ENCODE data around the gene EDNRB. TPM values are rescaled to one million over a fixed set of nuclear protein-coding genes. Genes with fewer than 3 reads are reported as not detected.

The EDNRB gene
- polyA plus RNA-seq, 1 donor (not counting 4 experiments of a cell fraction or from before 2014, with no cell fraction given) = 0.01 TPM

GRCh38 chr13:77876176-77876575 is 42.5 kb downstream of the EDNRB start:
- Histone ChIP-seq H3K4me2 (ENCODE audit: control insufficient read depth, extremely low read depth, insufficient read depth, low read depth, low read length) (no peak overlapping the region), H4K20me1 (ENCODE audit: control insufficient read depth, extremely low read depth, insufficient read depth, low read length) (no peaks in the 10 kb centered on the region), H3K9me1 (ENCODE audit: control insufficient read depth, extremely low read depth, insufficient read depth, low read length) (no peaks in the 10 kb centered on the region), H3K79me2 (ENCODE audit: control insufficient read depth, insufficient read depth, low read length) (no peaks in the 10 kb centered on the region), H2AFZ (ENCODE audit: control insufficient read depth, low read length) (no peak overlapping the region), H3K36me3 (ENCODE audit: control insufficient read depth in 2 of 2, extremely low read depth in 1 of 2, insufficient read depth in 2 of 2, low read length in 2 of 2) (no peaks in the 10 kb centered on the region), H3K9me3 (ENCODE audit: control insufficient read depth, low read depth, low read length) (no peaks in the 10 kb centered on the region), H3K27me3 (ENCODE audit: control insufficient read depth, extremely low read depth, insufficient read depth, low read length) (no peaks in the 10 kb centered on the region), H3K4me3 (ENCODE audit: control insufficient read depth in 2 of 3, extremely low read depth in 1 of 3, insufficient read depth in 2 of 3, low read depth in 1 of 3, low read length in 3 of 3) (no peak overlapping the region), H3K4me1 (ENCODE audit: control insufficient read depth, extremely low read depth, insufficient read depth, low read length) (no peaks in the 10 kb centered on the region), H3K9ac (ENCODE audit: control insufficient read depth, extremely low read depth, insufficient read depth, low read length) (no peak overlapping the region), H3K27ac (ENCODE audit: control insufficient read depth, insufficient read depth, low read length) (no peak overlapping the region)
- no peak for DNase-seq (ENCODE audit: low read depth, low spot score)
- FAIRE-seq = no peak
- TF ChIP-seq CTCF (optimal IDR thresholded peaks at IDR 0.05 in 1 of 3, IDR thresholded peaks at IDR 0.05 in 1 of 3, conservative IDR thresholded peaks at IDR 0.05 in 1 of 3; ENCODE audit: extremely low read depth in 1 of 3, insufficient read depth in 2 of 3, low read length in 3 of 3) (no peak), EZH2 (IDR thresholded peaks at IDR 0.05; ENCODE audit: low read length) (no peak)
- dilution Hi-C loops (cut with MboI; ENCODE audit: extremely low pct_ligation_motif_present, low sequenced_read_pairs) = no loop called here

DNA sequence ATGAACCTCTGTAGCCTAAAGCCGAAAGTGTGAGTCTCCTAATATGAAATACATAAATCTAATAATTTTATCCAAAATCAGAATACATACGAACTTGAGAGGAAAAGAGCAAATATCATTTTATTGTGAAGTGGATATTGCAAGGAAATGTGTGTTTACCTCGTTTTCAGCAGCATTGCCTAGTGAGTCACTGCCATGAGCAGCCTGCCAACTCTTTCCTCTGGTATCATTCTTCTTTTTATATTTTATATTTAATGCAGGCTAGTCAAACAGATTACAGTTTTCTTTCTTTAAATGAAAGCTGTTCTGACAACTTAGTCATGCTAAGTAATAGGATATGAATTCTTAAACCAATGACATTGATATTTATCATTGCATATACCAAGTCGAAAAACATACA is 44.2 kb downstream of the EDNRB start:
- Histone ChIP-seq H2AFZ (ENCODE audit: control insufficient read depth, low read length) (no peak overlapping the region), H3K4me1 (ENCODE audit: control insufficient read depth, extremely low read depth, insufficient read depth, low read length) (no peaks in the 10 kb centered on the region), H4K20me1 (ENCODE audit: control insufficient read depth, extremely low read depth, insufficient read depth, low read length) (no peaks in the 10 kb centered on the region), H3K9me1 (ENCODE audit: control insufficient read depth, extremely low read depth, insufficient read depth, low read length) (no peaks in the 10 kb centered on the region), H3K27ac (ENCODE audit: control insufficient read depth, insufficient read depth, low read length) (no peak overlapping the region), H3K36me3 (ENCODE audit: control insufficient read depth in 2 of 2, extremely low read depth in 1 of 2, insufficient read depth in 2 of 2, low read length in 2 of 2) (no peaks in the 10 kb centered on the region), H3K27me3 (ENCODE audit: control insufficient read depth, extremely low read depth, insufficient read depth, low read length) (no peaks in the 10 kb centered on the region), H3K4me2 (ENCODE audit: control insufficient read depth, extremely low read depth, insufficient read depth, low read depth, low read length) (no peak overlapping the region), H3K9me3 (ENCODE audit: control insufficient read depth, low read depth, low read length) (no peaks in the 10 kb centered on the region), H3K9ac (ENCODE audit: control insufficient read depth, extremely low read depth, insufficient read depth, low read length) (no peak overlapping the region), H3K4me3 (ENCODE audit: control insufficient read depth in 2 of 3, extremely low read depth in 1 of 3, insufficient read depth in 2 of 3, low read depth in 1 of 3, low read length in 3 of 3) (no peak overlapping the region), H3K79me2 (ENCODE audit: control insufficient read depth, insufficient read depth, low read length) (no peaks in the 10 kb centered on the region)
- TF ChIP-seq CTCF (optimal IDR thresholded peaks at IDR 0.05 in 1 of 3, IDR thresholded peaks at IDR 0.05 in 1 of 3, conservative IDR thresholded peaks at IDR 0.05 in 1 of 3; ENCODE audit: extremely low read depth in 1 of 3, insufficient read depth in 2 of 3, low read length in 3 of 3) = no peak
- no peak for TF ChIP-seq EZH2 (IDR thresholded peaks at IDR 0.05; ENCODE audit: low read length)
- DNase-seq (ENCODE audit: low read depth, low spot score) = no peak
- no peak for FAIRE-seq
- dilution Hi-C loops (cut with MboI; ENCODE audit: extremely low pct_ligation_motif_present, low sequenced_read_pairs) = no loop called here
